Esophagus muscularis mucosa (tissue), 4 donors: ENCODE results near the gene C10orf53. TPM values are rescaled to one million over a fixed set of nuclear protein-coding genes. Genes with fewer than 3 reads are reported as not detected.
A peak's percentile ranks its signal among the peaks of the same experiment; 100 is the strongest.

Experiments
- DNase-seq: peaks from one replicate; pipeline ENCODE4 v3.0.0-alpha.2; 2017; ENCODE audit errors: extremely low spot score
- H3K27ac ChIP-seq, 4 donors: fragments of 200-600 bp; sonication (generic); replicated peaks in 1 of 4; 1 replicate in 3 of 4; 2 replicates in 1 of 4; pipeline ENCODE4 v1.5.1; 2016 to 2019; ENCODE audit warnings: mild to moderate bottlenecking in 1 of 4
- H3K27me3 ChIP-seq, 4 donors: fragments of 200-600 bp; sonication (generic); one replicate each; pipeline versions ENCODE4 v1.5.1 to v1.6.0; 2016 to 2019
- H3K36me3 ChIP-seq, 4 donors: fragments of 200-600 bp; sonication (generic); one replicate each; pipeline ENCODE4 v1.5.1; 2016 to 2019
- H3K4me1 ChIP-seq, 4 donors: fragments of 200-600 bp; sonication (generic); one replicate each; pipeline ENCODE4 v1.5.1; 2016 to 2019
- H3K4me3 ChIP-seq, 4 donors: fragments of 200-600 bp; sonication (generic); 1 replicate in 2 of 4; 2 replicates in 2 of 4; pipeline ENCODE4 v1.5.1; 2016 to 2019; ENCODE audit warnings: mild to moderate bottlenecking in 4 of 4, moderate library complexity in 1 of 4
- H3K9me3 ChIP-seq, 4 donors: fragments of 200-600 bp; sonication (generic); 1 replicate in 3 of 4; 2 replicates in 1 of 4; pipeline ENCODE4 v1.5.1; 2016 to 2019
- CTCF ChIP-seq, 3 experiments: fragments of 200-600 bp in 2 of 3; fragments of 450-650 bp in 1 of 3; sonication (generic) in 2 of 3; IDR thresholded peaks; one replicate each; pipeline ENCODE4 v1.5.1; 2017 to 2019; ENCODE audit warnings: antibody characterized with exemption in 3 of 3, mild to moderate bottlenecking in 2 of 3, moderate library complexity in 1 of 3
- EP300 ChIP-seq: sonication (generic); formaldehyde crosslinking; IDR thresholded peaks from one replicate; pipeline ENCODE4 v1.6.1; 2017; ENCODE audit warnings: antibody characterized with exemption
- POLR2A ChIP-seq: fragments of 450-650 bp; IDR thresholded peaks from one replicate; pipeline ENCODE4 v1.6.1; 2017; ENCODE audit warnings: antibody characterized with exemption, moderate library complexity, mild to moderate bottlenecking, low read depth
- POLR2AphosphoS5 ChIP-seq, 2 donors: sonication (generic); formaldehyde crosslinking; IDR thresholded peaks; one replicate each; pipeline ENCODE4 v1.6.1; 2017; ENCODE audit warnings: antibody characterized with exemption in 2 of 2
- WGBS: methylation state at CpG from one replicate; pipeline ENCODE4 v1.1.5; 2018; 5-methylcytosine and 5-hydroxymethylcytosine counted together
- intact Hi-C: fragments of 100-400 bp; cut with DNase I; formaldehyde crosslinking; loops from one replicate; pipeline ENCODE4 v1.15.1; 2023
- total RNA-seq, 4 donors: library from RNA; depleted of rRNA; stranded (reverse); fragments of >200 nt; gene quantifications; one replicate each; pipeline versions ENCODE4 v1.1.0 to v1.2.1, GENCODE V29; 2016

Gene C10orf53
- total RNA-seq, 4 donors from 2014 or later: not detected

- Histone ChIP-seq H3K27me3 (no peaks in the 10 kb centered on the region), H3K9me3 (peaks cover 0 to 27% (median 10%) of the 10 kb centered on the region in 4 donors), H3K36me3 (no peaks in the 10 kb centered on the region), H3K4me1 (no peaks in the 10 kb centered on the region), H3K27ac (no peak overlapping the region), H3K4me3 (no peak overlapping the region)
- intact Hi-C loops: no loop called here
- TF ChIP-seq POLR2AphosphoS5 (IDR thresholded peaks at IDR 0.05): no peak
- TF ChIP-seq CTCF (IDR thresholded peaks at IDR 0.05): no peak
- no peak for TF ChIP-seq POLR2A
- TF ChIP-seq EP300: no peak
- DNase-seq: no peak
- 57% methylated on average over 2 of the region's 2 CpGs for WGBS
Observed at GRCh38 chr10:49726593-49726992, 47.1 kb downstream of the C10orf53 start.

- intact Hi-C loops: no loop called here
- Histone ChIP-seq H3K27ac (no peak overlapping the region), H3K36me3 (no peaks in the 10 kb centered on the region), H3K27me3 (no peaks in the 10 kb centered on the region), H3K9me3 (no peaks in the 10 kb centered on the region), H3K4me3 (no peak overlapping the region), H3K4me1 (no peaks in the 10 kb centered on the region)
- 77% methylated on average over 7 of the region's 7 CpGs for WGBS
- DNase-seq: no peak
- TF ChIP-seq EP300: no peak
- TF ChIP-seq POLR2A: no peak
- no peak for TF ChIP-seq CTCF (IDR thresholded peaks at IDR 0.05)
- TF ChIP-seq POLR2AphosphoS5 (IDR thresholded peaks at IDR 0.05): no peak
Observed at GRCh38 chr10:49733866-49734265, 54.4 kb downstream of the C10orf53 start.

- 95% methylated on average over 5 of the region's 10 CpGs for WGBS
- H3K27me3 ChIP-seq: no peaks in the 10 kb centered on the region
- intact Hi-C loops: no loop called here
- H3K4me3 ChIP-seq: no peak overlapping the region
- H3K4me1 ChIP-seq: no peaks in the 10 kb centered on the region
- TF ChIP-seq EP300 (no peak), POLR2A (no peak), POLR2AphosphoS5 (IDR thresholded peaks at IDR 0.05) (no peak)
- H3K27ac ChIP-seq: no peak overlapping the region
- no peak for DNase-seq
- no peaks in the 10 kb centered on the region for H3K36me3 ChIP-seq
- no peaks in the 10 kb centered on the region for H3K9me3 ChIP-seq
Observed at GRCh38 chr10:49734676-49735075, 55.2 kb downstream of the C10orf53 start.

GRCh38 chr10:49735161-49735560, 55.7 kb downstream of the C10orf53 start:
- 60% methylated on average over 10 of the region's 11 CpGs for WGBS
- intact Hi-C loops: no loop called here

GRCh38 chr10:49735848-49736563, 56.6 kb downstream of the C10orf53 start:
- TF ChIP-seq POLR2A: no peak
- TF ChIP-seq EP300: no peak
- Histone ChIP-seq H3K27me3 (no peaks in the 10 kb centered on the region), H3K4me3 (no peak overlapping the region), H3K4me1 (no peaks in the 10 kb centered on the region), H3K9me3 (no peaks in the 10 kb centered on the region), H3K27ac (no peak overlapping the region), H3K36me3 (no peaks in the 10 kb centered on the region)
- peak; percentile 89 for DNase-seq
- 93% methylated on average over 21 of the region's 23 CpGs for WGBS
- intact Hi-C loops: no loop called here

More at GRCh38 chr10:49735161-49735560, 55.7 kb downstream of the C10orf53 start:
- H3K9me3 ChIP-seq: no peaks in the 10 kb centered on the region
- no peaks in the 10 kb centered on the region for H3K4me1 ChIP-seq
- no peak for DNase-seq
- no peak overlapping the region for H3K4me3 ChIP-seq
- no peaks in the 10 kb centered on the region for H3K36me3 ChIP-seq
- no peaks in the 10 kb centered on the region for H3K27me3 ChIP-seq
- H3K27ac ChIP-seq: no peak overlapping the region
- no peak for TF ChIP-seq CTCF (IDR thresholded peaks at IDR 0.05)
- no peak for TF ChIP-seq EP300
- no peak for TF ChIP-seq POLR2A
- TF ChIP-seq POLR2AphosphoS5 (IDR thresholded peaks at IDR 0.05): no peak
